Measurements from ENCODE around the gene FBXO8. TPM values are rescaled to one million over a fixed set of nuclear protein-coding genes. Genes with fewer than 3 reads are reported as not detected.

FBXO8 gene
- total RNA-seq, 1 experiment from 2014 or later, result 8.9 TPM

DNA sequence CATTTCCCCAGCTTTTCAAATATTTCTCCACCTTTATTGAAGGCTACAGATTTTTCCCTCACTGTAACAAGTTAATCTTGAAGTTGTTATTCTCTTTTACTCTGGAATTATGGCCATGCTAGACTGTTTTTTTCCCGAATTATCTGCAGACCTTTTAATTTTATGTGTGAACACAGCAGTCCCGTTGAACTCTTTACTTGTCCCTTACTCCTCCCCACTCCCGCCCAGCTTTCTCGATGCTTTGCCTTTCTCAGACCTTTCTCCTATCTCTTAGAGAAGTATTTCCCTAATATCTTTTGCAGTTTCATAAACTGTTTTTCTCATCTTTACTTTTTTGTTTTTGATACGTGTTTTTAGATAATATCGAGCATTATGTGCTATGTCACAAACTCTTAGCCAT is 1.0 kb upstream of the FBXO8 start:
- no peaks in the 10 kb centered on the region for H4K20me1 ChIP-seq (ENCODE audit: control insufficient read depth, insufficient read depth, insufficient read length)
- Mint-ChIP-seq H3K36me3 (ENCODE audit: insufficient read depth in 1 of 3, low read depth in 3 of 3) (no peaks in the 10 kb centered on the region; a peak in 1 of 7 replicates), H3K4me1 (peaks cover 11 to 20% of the 10 kb centered on the region in 2 experiments), H3K27me3 (ENCODE audit: low read depth) (no peaks in the 10 kb centered on the region), H3K4me3 (peak overlapping the region; percentile 96 to 99), H3K9me3 (no peaks in the 10 kb centered on the region; a peak in 1 of 5 replicates), H3K27ac (peak overlapping the region; percentile 72 to 100 (median 100); a peak in 6 of 7 replicates)
- WGBS (ENCODE audit: extremely low coverage, insufficient read length, low lambda C conversion rate), result no CpG with 5 or more reads among the region's 6 CpGs
- no peak overlapping the region for H3K4ac ChIP-seq (ENCODE audit: low read depth, low read length)
- H3K4me1 ChIP-seq (ENCODE audit: insufficient read depth, low read length), result no peaks in the 10 kb centered on the region
- no peak overlapping the region for H2BK5ac ChIP-seq (ENCODE audit: insufficient read length, low read length)
- H3K27me3 ChIP-seq (ENCODE audit: insufficient read depth, low read length), result no peaks in the 10 kb centered on the region
- no peak overlapping the region for H3K23ac ChIP-seq (ENCODE audit: insufficient read length, low read depth, low read length)
- H3K23me2 ChIP-seq (ENCODE audit: insufficient read length, low read depth, low read length, poor library complexity, severe bottlenecking), result peaks cover 5% of the 10 kb centered on the region
- no peak overlapping the region for H2BK20ac ChIP-seq (ENCODE audit: low read depth, low read length, poor library complexity, severe bottlenecking)
- no peak overlapping the region for H3T11ph ChIP-seq (ENCODE audit: low read length)
- peaks cover 4% of the 10 kb centered on the region for H3K79me2 ChIP-seq (ENCODE audit: insufficient read depth, low read length)
- H3K27ac ChIP-seq (ENCODE audit: insufficient read length, low read depth, low read length), result peak overlapping the region; percentile 97
- H3K9me3 ChIP-seq (ENCODE audit: control insufficient read depth, low read depth, low read length), result no peaks in the 10 kb centered on the region
- no peak for DNase-seq
- no peak overlapping the region for H4K91ac ChIP-seq (ENCODE audit: insufficient read length, low read depth, low read length)
- TF ChIP-seq CTCF (conservative IDR thresholded peaks at IDR 0.05), result no peak
- H3K56ac ChIP-seq (ENCODE audit: insufficient read length, low read depth, low read length), result peak overlapping the region; percentile 99
- H3K9ac ChIP-seq (ENCODE audit: extremely low read depth, insufficient read length, low read length), result peak overlapping the region; percentile 100
- no peak overlapping the region for H3K14ac ChIP-seq (ENCODE audit: insufficient read depth, low read length)
- H2BK12ac ChIP-seq (ENCODE audit: insufficient read length, low read depth, low read length), result no peak overlapping the region
- no peak overlapping the region for H4K5ac ChIP-seq (ENCODE audit: insufficient read length, low read depth, low read length)
- no peak overlapping the region for H2AK5ac ChIP-seq (ENCODE audit: insufficient read length, low read length)
- no peak overlapping the region for H2BK120ac ChIP-seq (ENCODE audit: low read depth, low read length, poor library complexity, severe bottlenecking)
- H2AFZ ChIP-seq (ENCODE audit: low read length), result no peak overlapping the region
- H3K4me2 ChIP-seq (ENCODE audit: insufficient read depth, insufficient read length, low read length), result peak overlapping the region; percentile 84
- H3K18ac ChIP-seq (ENCODE audit: insufficient read length, low read depth, low read length), result no peak overlapping the region
- no peak overlapping the region for H4K8ac ChIP-seq (replicated peaks; ENCODE audit: insufficient read length, low read depth, low read length)
- H2BK15ac ChIP-seq (ENCODE audit: low read depth, low read length), result no peak overlapping the region
- peaks cover 5% of the 10 kb centered on the region for H3K79me1 ChIP-seq (ENCODE audit: insufficient read depth, low read depth, low read length, poor library complexity, severe bottlenecking)
